ENCODE results near the gene TRAF3IP3. TPM values are rescaled to one million over a fixed set of nuclear protein-coding genes. Genes with fewer than 3 reads are reported as not detected.

TRAF3IP3 gene
- polyA plus RNA-seq (2011; rRNA removed) (not detected in 2 replicates), polyA minus RNA-seq (2011; rRNA and poly(A)+ RNA removed) (not detected in 2 replicates)

GRCh38 chr1:209755926-209756614 lies at the start of gene TRAF3IP3:
TSS of gene TRAF3IP3 (plus strand) at chr1:209756053. CDS start at chr1:209760040, 3,987 bp downstream.
- no peak for DNase-seq (ENCODE audit: low read depth)
- no peak within 1 kb of the TSS for H3K4me3 ChIP-seq (ENCODE audit: low read depth, low read length)
- POLR2A ChIA-PET = no interaction called here
- peaks cover 2% of the 10 kb centered on the region; the same call in 1 of the 2 replicates for H3K27me3 ChIP-seq (ENCODE audit: control insufficient read depth, insufficient read depth, low read length)
- CTCF ChIA-PET = interaction anchor here (3.3 kb wide), 1 partner anchor 8 kb away, joined by 11 read pairs; no protein-coding TSS in a partner anchor
- H3K36me3 ChIP-seq (ENCODE audit: control insufficient read depth, insufficient read depth, low read length) = no peaks in the 10 kb centered on the region
- no peak for TF ChIP-seq CTCF (IDR thresholded peaks at IDR 0.05; ENCODE audit: insufficient read depth, low read depth, low read length)

- Histone ChIP-seq H3K36me3 (ENCODE audit: control insufficient read depth, insufficient read depth, low read length) (no peaks in the 10 kb centered on the region), H3K4me3 (ENCODE audit: low read depth, low read length) (no peak overlapping the region), H3K27me3 (ENCODE audit: control insufficient read depth, insufficient read depth, low read length) (peaks cover 3% of the 10 kb centered on the region; the same call in 1 of the 2 replicates)
- no peak for TF ChIP-seq CTCF (IDR thresholded peaks at IDR 0.05; ENCODE audit: insufficient read depth, low read depth, low read length)
- POLR2A ChIA-PET = no interaction called here
- CTCF ChIA-PET = interaction anchor here (0.6 to 1.9 kb wide), 3 partner anchors 13 to 131 kb away, joined by 3 to 5 read pairs (median 4); no protein-coding TSS in a partner anchor
- no peak for DNase-seq (ENCODE audit: low read depth)
Measured at GRCh38 chr1:209706622-209707021, 49.2 kb upstream of the TRAF3IP3 start.

- Histone ChIP-seq H3K27me3 (ENCODE audit: control insufficient read depth, insufficient read depth, low read length) (no peaks in the 10 kb centered on the region; the same call in 1 of the 2 replicates), H3K36me3 (ENCODE audit: control insufficient read depth, insufficient read depth, low read length) (no peaks in the 10 kb centered on the region), H3K4me3 (ENCODE audit: low read depth, low read length) (no peak overlapping the region)
- no peak for DNase-seq (ENCODE audit: low read depth)
- CTCF ChIA-PET = interaction anchor here (0.9 to 1.9 kb wide), 2 partner anchors 14 kb away, joined by 3 to 5 read pairs; no protein-coding TSS in a partner anchor
- POLR2A ChIA-PET = no interaction called here
- no peak for TF ChIP-seq CTCF (IDR thresholded peaks at IDR 0.05; ENCODE audit: insufficient read depth, low read depth, low read length)
Measured at GRCh38 chr1:209707308-209707707, 48.5 kb upstream of the TRAF3IP3 start.

- Histone ChIP-seq H3K27me3 (ENCODE audit: control insufficient read depth, insufficient read depth, low read length) (no peaks in the 10 kb centered on the region; the same call in 1 of the 2 replicates), H3K4me3 (ENCODE audit: low read depth, low read length) (no peak overlapping the region), H3K36me3 (ENCODE audit: control insufficient read depth, insufficient read depth, low read length) (no peaks in the 10 kb centered on the region)
- ChIA-PET POLR2A (no interaction called here), CTCF (no interaction called here)
- TF ChIP-seq CTCF (IDR thresholded peaks at IDR 0.05; ENCODE audit: insufficient read depth, low read depth, low read length) = no peak
- no peak for DNase-seq (ENCODE audit: low read depth)
Measured at GRCh38 chr1:209708297-209708696, 47.6 kb upstream of the TRAF3IP3 start.

- H3K27me3 ChIP-seq (ENCODE audit: control insufficient read depth, insufficient read depth, low read length) = no peaks in the 10 kb centered on the region; the same call in 1 of the 2 replicates
- no peaks in the 10 kb centered on the region for H3K36me3 ChIP-seq (ENCODE audit: control insufficient read depth, insufficient read depth, low read length)
- no peak for TF ChIP-seq CTCF (IDR thresholded peaks at IDR 0.05; ENCODE audit: insufficient read depth, low read depth, low read length)
- ChIA-PET POLR2A (no interaction called here), CTCF (interaction anchor here (0.6 kb wide), 1 partner anchor 109 kb away, joined by 4 read pairs; no protein-coding TSS in a partner anchor)
- DNase-seq (ENCODE audit: low read depth) = no peak
- no peak overlapping the region for H3K4me3 ChIP-seq (ENCODE audit: low read depth, low read length)
Measured at GRCh38 chr1:209710093-209710492, 45.8 kb upstream of the TRAF3IP3 start.

All from BJ (cell line).